ENCODE measurements around the gene MAP6. TPM values are rescaled to one million over a fixed set of nuclear protein-coding genes. Genes with fewer than 3 reads are reported as not detected.

The MAP6 gene
- total RNA-seq, 2 donors from 2014 or later = 2.6 to 3.4 TPM

- intact Hi-C loops (cut with DNase I) = no loop called here
- H3K27me3 ChIP-seq = no peaks in the 10 kb centered on the region
- no peaks in the 10 kb centered on the region for H3K9me3 ChIP-seq
These were observed 37.6 kb downstream of the MAP6 start for GRCh38 chr11:75631086-75631730.

GRCh38 chr11:75627906-75628668 is 40.8 kb downstream of the MAP6 start:
- intact Hi-C loops (cut with DNase I) = no loop called here
- no peaks in the 10 kb centered on the region for H3K9me3 ChIP-seq
- no peak overlapping the region for H3K4me3 ChIP-seq
- WGBS, 2 donors = 64 to 70% methylated on average over 11 of the region's 11 CpGs
- H3K4me1 ChIP-seq = no peaks in the 10 kb centered on the region
- no peaks in the 10 kb centered on the region for H3K36me3 ChIP-seq (replicated peaks in 1 of 2; ENCODE audit: insufficient read depth in 1 of 2, low read depth in 2 of 2)
- ATAC-seq (no peak), DNase-seq (no peak)
- TF ChIP-seq CTCF (IDR thresholded peaks at IDR 0.05) (no peak), POLR2A (IDR thresholded peaks at IDR 0.05) (no peak)
- H3K27me3 ChIP-seq = no peaks in the 10 kb centered on the region
- no peak overlapping the region for H3K27ac ChIP-seq

More at GRCh38 chr11:75631086-75631730, 37.6 kb downstream of the MAP6 start:
- Histone ChIP-seq H3K4me1 (no peaks in the 10 kb centered on the region), H3K4me3 (no peak overlapping the region), H3K36me3 (replicated peaks in 1 of 2; ENCODE audit: insufficient read depth in 1 of 2, low read depth in 2 of 2) (no peaks in the 10 kb centered on the region), H3K27ac (no peak overlapping the region)
- DNase-seq = no peak
- no peak for ATAC-seq
- TF ChIP-seq CTCF (IDR thresholded peaks at IDR 0.05) (no peak), POLR2A (IDR thresholded peaks at IDR 0.05) (no peak)
- 44 to 56% methylated on average over 2 of the region's 2 CpGs for WGBS, 2 donors

- Histone ChIP-seq H3K9me3 (no peaks in the 10 kb centered on the region), H3K27ac (no peak overlapping the region), H3K4me3 (no peak overlapping the region), H3K36me3 (replicated peaks in 1 of 2; ENCODE audit: insufficient read depth in 1 of 2, low read depth in 2 of 2) (no peaks in the 10 kb centered on the region), H3K4me1 (no peaks in the 10 kb centered on the region), H3K27me3 (no peaks in the 10 kb centered on the region)
- 92 to 95% methylated on average over 8 of the region's 8 CpGs for WGBS, 2 donors
- ATAC-seq (no peak), DNase-seq (no peak)
- intact Hi-C loops (cut with DNase I) = no loop called here
- no peak for TF ChIP-seq CTCF (IDR thresholded peaks at IDR 0.05)
- TF ChIP-seq POLR2A (IDR thresholded peaks at IDR 0.05) = no peak
These were observed 41.8 kb downstream of the MAP6 start for GRCh38 chr11:75626889-75627529.

GRCh38 chr11:75625991-75626888 is 42.6 kb downstream of the MAP6 start:
- ATAC-seq = no peak
- Histone ChIP-seq H3K4me3 (no peak overlapping the region), H3K36me3 (replicated peaks in 1 of 2; ENCODE audit: insufficient read depth in 1 of 2, low read depth in 2 of 2) (no peaks in the 10 kb centered on the region), H3K27me3 (no peaks in the 10 kb centered on the region), H3K9me3 (no peaks in the 10 kb centered on the region), H3K27ac (no peak overlapping the region), H3K4me1 (no peaks in the 10 kb centered on the region)
- intact Hi-C loops (cut with DNase I) = no loop called here
- no peak for DNase-seq
- TF ChIP-seq POLR2A (IDR thresholded peaks at IDR 0.05) (no peak), CTCF (IDR thresholded peaks at IDR 0.05) (no peak)
- 89 to 90% methylated on average over 8 of the region's 8 CpGs for WGBS, 2 donors
